Activated naive CD4-positive, alpha-beta T cell (primary cell): Measurements from ENCODE around the gene GDF2.
A peak's percentile ranks its signal among the peaks of the same experiment; 100 is the strongest.

Experiments
- DNase-seq, 4 experiments: peaks; one replicate each; lab custom pipeline; 2025; lab: John Stamatoyannopoulos, UW

The GDF2 gene

GRCh38 chr10:47332946-47333345, 10.7 kb downstream of the GDF2 start:
- DNase-seq: no peak

GRCh38 chr10:47333532-47333931, 11.3 kb downstream of the GDF2 start:
- DNase-seq: no peak

GRCh38 chr10:47334466-47335295, 12.4 kb downstream of the GDF2 start:
- no peak for DNase-seq

GRCh38 chr10:47335906-47336305, 13.7 kb downstream of the GDF2 start:
- DNase-seq: no peak

- no peak for DNase-seq
Observed at GRCh38 chr10:47336387-47337134, 14.3 kb downstream of the GDF2 start.

- DNase-seq: no peak
Observed at GRCh38 chr10:47337310-47337709, 15.1 kb downstream of the GDF2 start.

GRCh38 chr10:47339186-47339735, 17.0 kb downstream of the GDF2 start:
- no peak for DNase-seq

- DNase-seq: no peak
Observed at GRCh38 chr10:47339759-47340607, 17.7 kb downstream of the GDF2 start.

GRCh38 chr10:47340608-47341170, 18.4 kb downstream of the GDF2 start:
- peak; percentile 57 to 76 (median 68) for DNase-seq

- no peak for DNase-seq
Observed at GRCh38 chr10:47344996-47345870, 23.0 kb downstream of the GDF2 start.

- DNase-seq: no peak
Observed at GRCh38 chr10:47346581-47347302, 24.5 kb downstream of the GDF2 start.

- no peak for DNase-seq
Observed at GRCh38 chr10:47347303-47347675, 25.0 kb downstream of the GDF2 start.

GRCh38 chr10:47348138-47348651, 25.9 kb downstream of the GDF2 start, which contains the start of gene RBP3:
Gene RBP3, plus strand, starts transcription at chr10:47348363. Its CDS starts 122 bp downstream, at chr10:47348485.
- no peak for DNase-seq

- DNase-seq: no peak
Observed at GRCh38 chr10:47348661-47349470, 26.6 kb downstream of the GDF2 start.

- DNase-seq: no peak
Observed at GRCh38 chr10:47349516-47349915, 27.3 kb downstream of the GDF2 start.

- no peak for DNase-seq
Observed at GRCh38 chr10:47349941-47350371, 27.7 kb downstream of the GDF2 start.

GRCh38 chr10:47350671-47351640, 28.7 kb downstream of the GDF2 start:
- no peak for DNase-seq
